ENCODE data around the gene AR.

Gene AR

GRCh38 chrX:67543818-67544217 lies at the start of gene AR:
TSS of gene AR (plus strand) at chrX:67544021. CDS start at chrX:67545147, 1,126 bp downstream.
- DNase-seq, result peak in 2 of 3 donors; percentile 19 to 49

- no peak for DNase-seq
Observed at GRCh38 chrX:67500617-67501016, 43.2 kb upstream of the AR start.

- DNase-seq, result no peak
Observed at GRCh38 chrX:67503004-67503403, 40.8 kb upstream of the AR start.

GRCh38 chrX:67503453-67503852 lies 40.4 kb upstream of the AR start:
- DNase-seq, result no peak

- no peak for DNase-seq
Observed at GRCh38 chrX:67520671-67521070, 23.1 kb upstream of the AR start.

- no peak for DNase-seq
Observed at GRCh38 chrX:67523002-67523681, 20.7 kb upstream of the AR start.

GRCh38 chrX:67523932-67524331 lies 19.9 kb upstream of the AR start:
- DNase-seq, result no peak

- DNase-seq, result no peak
Observed at GRCh38 chrX:67524428-67524827, 19.4 kb upstream of the AR start.

GRCh38 chrX:67524950-67525691 lies 18.7 kb upstream of the AR start:
- no peak for DNase-seq

GRCh38 chrX:67536564-67536963 lies 7.3 kb upstream of the AR start:
- no peak for DNase-seq

- DNase-seq, result no peak
Observed at GRCh38 chrX:67538383-67538782, 5.4 kb upstream of the AR start.

GRCh38 chrX:67544281-67545035 lies 637 bp downstream of the AR start:
- no peak for DNase-seq

- DNase-seq, result peak in 1 of 3 donors; percentile 16
Observed at GRCh38 chrX:67545036-67545821, 1.4 kb downstream of the AR start.

- DNase-seq, result peak; percentile 21 to 47 (median 39)
Observed at GRCh38 chrX:67545893-67546495, 2.2 kb downstream of the AR start.

GRCh38 chrX:67546496-67547423 lies 2.9 kb downstream of the AR start:
- DNase-seq, result no peak

- DNase-seq, result peak; percentile 46 to 65 (median 59)
Observed at GRCh38 chrX:67555578-67556203, 11.9 kb downstream of the AR start.

- DNase-seq, result no peak
Observed at GRCh38 chrX:67558267-67558666, 14.4 kb downstream of the AR start.

- DNase-seq, result no peak
Observed at GRCh38 chrX:67563469-67564448, 19.9 kb downstream of the AR start.

GRCh38 chrX:67564475-67564874 lies 20.7 kb downstream of the AR start:
- DNase-seq, result no peak
